HG03060 (cell line): ENCODE measurements around the gene TSKU.

Experiments
- ATAC-seq: cut with Tn5 transposase; IDR thresholded peaks from one replicate; pipeline ENCODE4 v1.9.1; 2021; ENCODE audit warnings: low read depth, moderate number of reproducible peaks; ENCODE audit not compliant: unreplicated experiment

TSKU gene

DNA sequence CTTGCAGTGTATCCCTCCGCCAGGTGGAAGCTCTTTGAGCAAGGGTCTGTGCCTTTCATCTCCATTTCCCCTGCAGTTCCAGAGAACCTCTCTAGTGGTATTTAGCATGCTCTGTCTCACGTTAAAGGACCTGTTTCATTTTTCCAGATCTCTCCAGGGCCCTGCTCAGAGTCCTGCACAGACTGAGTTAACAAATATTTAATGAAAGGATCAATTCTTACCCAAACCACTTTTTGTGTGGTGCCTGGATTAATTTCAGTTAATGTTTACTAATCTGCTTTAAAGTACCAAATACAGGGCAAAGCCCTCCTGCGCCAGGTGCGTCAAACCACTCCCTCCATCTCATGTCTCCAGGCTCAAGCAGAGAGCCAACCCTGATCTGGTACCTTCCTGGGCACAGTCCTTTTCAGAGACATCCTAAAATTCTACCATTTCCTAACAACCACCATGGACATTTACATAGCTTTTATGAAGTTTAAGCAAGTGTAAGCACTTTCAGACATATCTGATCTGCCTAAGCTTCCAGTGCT lies 58.8 kb downstream of the TSKU start:
- ATAC-seq: no peak

DNA sequence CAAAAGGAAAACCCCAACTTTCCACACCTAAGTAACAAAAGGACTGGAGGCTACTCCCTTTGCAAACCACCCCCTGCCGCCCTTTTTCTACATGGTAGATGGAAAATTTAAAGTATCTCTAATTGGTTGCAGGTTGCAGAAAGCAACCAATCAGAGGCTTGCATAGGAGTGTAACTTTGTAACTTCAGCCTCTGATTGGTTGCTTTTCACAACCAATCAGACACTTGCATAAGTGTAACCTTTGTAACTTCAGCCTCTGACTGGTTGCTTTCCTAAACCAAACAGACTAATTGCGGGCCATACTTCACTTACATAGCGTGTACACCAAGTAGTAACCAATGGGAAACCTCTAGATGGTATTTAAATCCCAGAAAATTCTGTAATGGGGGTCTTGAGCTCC lies 60.8 kb downstream of the TSKU start:
- no peak for ATAC-seq

DNA sequence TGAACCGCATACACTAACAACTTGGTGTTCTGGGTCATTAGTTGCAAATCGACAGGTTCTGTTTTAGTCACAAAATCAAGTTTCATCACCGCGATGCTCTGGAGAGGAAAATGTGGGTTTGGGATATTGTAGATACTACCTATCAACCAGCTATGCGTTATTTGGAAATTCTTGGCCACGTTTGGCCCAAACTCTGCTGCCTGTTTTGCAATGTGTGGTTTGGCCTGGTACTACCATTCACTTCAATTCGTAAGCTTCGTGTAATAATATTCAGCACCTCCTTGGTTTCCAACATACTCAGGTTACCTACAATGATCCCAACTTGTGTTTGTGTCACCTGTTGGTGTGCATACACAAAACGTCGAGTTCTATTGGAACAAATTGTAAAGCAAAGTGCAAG lies 61.4 kb downstream of the TSKU start:
- ATAC-seq: no peak

DNA sequence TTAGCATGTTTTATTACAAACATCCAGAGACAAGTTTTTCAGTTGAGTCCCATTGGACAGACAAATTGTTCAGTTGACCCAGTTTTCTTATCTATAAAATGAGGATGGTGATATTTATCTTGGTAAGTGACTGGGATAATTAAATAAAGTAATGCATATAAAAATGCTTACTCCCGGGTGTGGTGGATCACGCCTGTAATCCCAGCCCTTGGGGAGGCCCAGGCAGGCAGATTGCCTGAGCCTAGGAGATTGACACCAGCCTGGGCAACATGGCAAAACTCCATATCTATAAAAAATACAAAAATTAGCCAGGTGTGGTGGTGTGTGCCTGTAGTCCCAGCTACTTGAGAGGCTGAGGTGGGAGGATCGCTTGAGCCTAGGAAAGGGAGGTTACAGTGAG lies 61.9 kb downstream of the TSKU start:
- no peak for ATAC-seq

DNA sequence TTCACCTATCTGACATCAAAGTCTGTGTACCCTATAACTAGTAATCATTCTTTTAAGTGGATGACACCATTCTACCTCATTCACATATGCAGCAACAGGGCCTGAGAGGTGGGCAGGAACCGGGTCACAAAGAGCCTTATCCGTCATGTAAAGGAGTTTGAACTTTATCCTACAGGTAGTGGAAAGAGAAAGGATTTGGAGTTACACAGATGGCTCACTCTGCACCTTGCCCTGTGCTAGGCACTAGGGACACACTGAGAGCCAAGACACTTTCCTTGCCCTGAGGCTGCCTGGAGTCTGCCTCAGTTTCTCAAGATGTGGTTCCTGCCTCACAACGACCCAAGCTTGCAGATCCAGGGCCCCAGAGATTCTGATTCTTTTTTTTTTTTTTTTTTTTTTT lies 63.3 kb downstream of the TSKU start:
- ATAC-seq: no peak
